ENCODE measurements around the gene CYP27A1.

DNA sequence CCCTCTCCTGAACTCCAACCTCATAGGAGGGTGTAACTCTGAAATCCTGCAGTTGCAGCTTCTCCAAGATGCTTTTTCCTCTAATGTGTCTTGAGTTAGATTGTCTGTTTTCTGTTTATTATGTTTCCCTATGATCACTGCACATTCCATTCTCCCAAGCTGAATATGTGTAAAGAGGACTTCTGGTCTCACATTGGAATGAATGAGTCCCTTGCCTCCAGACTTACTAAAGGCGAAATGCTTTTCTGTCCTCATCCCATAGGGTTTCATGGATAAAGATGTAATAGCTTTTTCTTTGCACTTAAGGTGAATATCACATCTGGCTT, 35.5 kb upstream of the CYP27A1 start:
- TF ChIP-seq, protein P1, sequence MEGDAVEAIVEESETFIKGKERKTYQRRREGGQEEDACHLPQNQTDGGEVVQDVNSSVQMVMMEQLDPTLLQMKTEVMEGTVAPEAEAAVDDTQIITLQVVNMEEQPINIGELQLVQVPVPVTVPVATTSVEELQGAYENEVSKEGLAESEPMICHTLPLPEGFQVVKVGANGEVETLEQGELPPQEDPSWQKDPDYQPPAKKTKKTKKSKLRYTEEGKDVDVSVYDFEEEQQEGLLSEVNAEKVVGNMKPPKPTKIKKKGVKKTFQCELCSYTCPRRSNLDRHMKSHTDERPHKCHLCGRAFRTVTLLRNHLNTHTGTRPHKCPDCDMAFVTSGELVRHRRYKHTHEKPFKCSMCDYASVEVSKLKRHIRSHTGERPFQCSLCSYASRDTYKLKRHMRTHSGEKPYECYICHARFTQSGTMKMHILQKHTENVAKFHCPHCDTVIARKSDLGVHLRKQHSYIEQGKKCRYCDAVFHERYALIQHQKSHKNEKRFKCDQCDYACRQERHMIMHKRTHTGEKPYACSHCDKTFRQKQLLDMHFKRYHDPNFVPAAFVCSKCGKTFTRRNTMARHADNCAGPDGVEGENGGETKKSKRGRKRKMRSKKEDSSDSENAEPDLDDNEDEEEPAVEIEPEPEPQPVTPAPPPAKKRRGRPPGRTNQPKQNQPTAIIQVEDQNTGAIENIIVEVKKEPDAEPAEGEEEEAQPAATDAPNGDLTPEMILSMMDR (conservative IDR thresholded peaks at IDR 0.05; ENCODE audit: low read length): no peak
- TF ChIP-seq EZH2phosphoT487 (IDR thresholded peaks at IDR 0.05; ENCODE audit: borderline replicate concordance, low read depth, low read length): no peak
